Fibroblast of skin of left biceps (primary cell): ENCODE data around the gene SFMBT1.
A peak's percentile ranks its signal among the peaks of the same experiment; 100 is the strongest.

Source experiments
- DNase-seq, 2 experiments: peaks; one replicate each; pipeline ENCODE4 v3.0.0-alpha.2; 2013; ENCODE audit warnings: low read depth in 2 of 2

The SFMBT1 gene

GRCh38 chr3:52998771-52999513, 46.9 kb downstream of the SFMBT1 start:
- no peak for DNase-seq

DNA sequence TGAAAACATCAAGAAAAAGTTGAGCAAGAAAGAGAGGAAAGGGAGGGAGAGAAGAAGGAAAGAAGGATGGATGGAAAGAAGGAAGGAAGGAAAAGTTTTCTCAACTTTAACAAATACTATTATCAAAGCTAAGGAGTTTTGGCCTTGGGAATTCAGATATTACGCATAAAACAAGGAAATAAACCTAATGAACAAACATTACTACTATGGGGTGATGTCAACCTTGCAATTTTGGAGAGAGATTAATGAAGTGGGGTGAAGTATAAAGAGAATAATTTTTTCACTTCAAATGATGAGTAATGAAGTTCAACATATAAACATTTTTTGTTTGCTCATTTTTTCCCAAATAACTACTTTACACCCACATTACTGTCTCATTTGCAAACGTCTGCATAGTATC, 55.2 kb downstream of the SFMBT1 start:
- DNase-seq: no peak

DNA sequence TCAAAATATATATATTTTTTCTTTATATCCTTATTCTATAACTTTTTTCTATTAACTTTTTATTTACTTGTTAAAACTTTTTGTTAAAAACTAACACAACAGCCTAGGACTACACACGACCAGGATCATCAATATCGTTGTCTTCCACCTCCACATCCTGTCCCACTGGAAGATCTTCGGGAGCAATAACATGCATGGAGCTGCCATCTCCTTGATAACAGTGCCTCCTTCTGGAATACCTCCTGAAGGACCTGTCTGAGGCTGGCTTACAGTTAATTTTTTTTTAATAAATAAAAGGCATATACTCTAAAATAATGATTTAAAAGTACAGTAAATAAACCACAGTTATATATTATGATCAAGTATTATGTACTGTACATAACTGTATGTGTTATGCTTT, 58.9 kb downstream of the SFMBT1 start:
- DNase-seq: no peak

DNA sequence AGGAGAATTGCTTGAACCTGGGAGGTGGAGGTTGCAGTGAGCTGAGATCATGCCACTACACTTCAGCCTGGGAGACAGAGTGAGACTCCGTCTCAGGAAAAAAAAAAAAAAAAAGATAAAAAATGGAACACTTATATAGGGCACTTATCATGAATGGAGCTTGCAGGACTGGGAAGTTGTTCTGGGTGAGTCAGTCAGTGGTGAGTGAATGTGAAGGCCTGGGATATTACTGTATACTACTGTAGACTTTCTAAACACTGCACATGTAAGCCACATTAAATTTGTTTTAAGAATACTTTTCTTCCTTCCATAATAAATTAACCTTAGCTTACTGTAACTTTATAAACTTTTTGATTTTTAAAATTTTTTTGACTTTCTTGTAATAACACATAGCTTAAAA, 59.8 kb downstream of the SFMBT1 start:
- no peak for DNase-seq

DNA sequence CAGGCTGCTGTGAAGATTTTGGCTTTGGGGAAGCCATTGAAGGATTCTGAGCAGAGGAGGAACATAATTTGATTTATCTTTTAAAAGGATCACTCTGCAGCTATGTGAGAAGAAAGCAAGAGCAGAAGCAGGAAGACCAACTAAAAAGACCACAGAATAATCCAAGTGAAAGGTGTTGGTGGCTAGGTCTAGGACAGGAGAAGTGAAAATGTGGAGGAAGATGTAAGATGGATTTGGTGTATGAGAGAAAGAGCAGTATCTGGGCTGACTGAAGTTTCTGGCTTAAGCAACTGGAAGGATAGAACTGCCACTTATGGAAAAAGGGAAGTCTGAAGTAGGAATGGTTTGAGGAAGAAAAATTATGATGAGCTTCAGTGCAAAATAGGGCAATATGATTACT, 62.0 kb downstream of the SFMBT1 start:
- no peak for DNase-seq

DNA sequence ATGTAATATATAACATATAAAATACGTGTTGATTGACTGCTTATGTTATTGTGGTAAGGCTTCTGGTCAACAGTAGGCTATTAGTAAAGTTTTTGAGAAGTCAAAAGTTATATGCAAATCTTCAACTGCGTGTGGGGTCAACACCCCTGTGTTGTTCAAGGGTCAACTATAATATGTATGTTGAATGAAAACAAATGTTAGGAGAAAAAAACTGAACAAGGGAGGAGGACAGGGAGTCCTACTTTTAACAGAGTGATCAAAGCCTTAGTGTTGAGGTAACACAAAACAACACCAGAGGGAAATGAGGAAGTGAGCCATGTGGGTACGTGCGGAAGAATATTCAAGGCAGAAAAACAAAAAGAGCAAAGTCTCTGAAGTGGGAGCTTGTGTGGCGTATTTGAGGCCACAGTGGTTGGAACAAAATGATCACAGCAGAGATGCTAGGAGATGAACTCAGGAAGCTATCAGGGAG, 62.5 kb downstream of the SFMBT1 start:
- DNase-seq: no peak

DNA sequence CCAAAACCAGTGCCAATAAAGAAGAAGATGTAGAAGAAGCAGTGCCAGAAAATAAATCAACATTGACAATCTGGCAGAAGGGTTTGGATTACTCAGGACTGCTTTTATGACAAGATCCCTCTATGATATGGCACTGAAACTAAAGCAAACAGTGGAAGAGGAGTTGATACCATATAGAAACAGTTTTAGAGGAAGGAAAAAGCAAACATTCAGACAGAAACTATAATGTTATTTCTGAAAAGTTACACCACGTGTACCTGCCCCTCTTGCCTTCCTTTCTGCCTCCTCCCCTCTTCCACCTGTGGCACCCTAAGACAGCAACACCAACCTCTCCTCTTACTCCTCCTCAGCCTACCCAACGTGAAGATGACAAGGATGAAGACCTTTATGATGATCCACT, 63.0 kb downstream of the SFMBT1 start:
- DNase-seq: no peak

GRCh38 chr3:52979190-52979983, 66.5 kb downstream of the SFMBT1 start:
- DNase-seq: no peak

- DNase-seq: no peak
These were observed 67.6 kb downstream of the SFMBT1 start for GRCh38 chr3:52978109-52978754.

GRCh38 chr3:52973806-52974205, 72.1 kb downstream of the SFMBT1 start:
- no peak for DNase-seq

GRCh38 chr3:52971895-52972294, 74.0 kb downstream of the SFMBT1 start:
- no peak for DNase-seq

DNA sequence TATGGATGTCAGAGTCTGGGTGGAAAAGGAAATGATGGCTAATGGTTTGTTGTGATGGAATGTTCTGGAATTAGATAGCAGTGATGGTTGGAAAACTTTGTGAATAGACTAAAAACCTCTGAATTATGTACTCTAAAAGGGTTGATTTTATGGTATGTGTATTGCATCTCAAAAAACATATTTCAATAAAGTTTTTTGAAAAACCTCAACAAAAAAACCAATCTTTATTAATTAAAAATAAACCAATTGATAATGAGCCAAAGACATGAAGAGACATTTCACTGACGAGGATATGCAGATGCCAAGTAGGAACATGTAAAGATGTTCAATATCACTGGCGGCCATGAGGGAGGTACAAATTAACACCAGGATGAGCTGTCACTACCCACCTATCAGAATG, 78.5 kb downstream of the SFMBT1 start:
- no peak for DNase-seq

DNA sequence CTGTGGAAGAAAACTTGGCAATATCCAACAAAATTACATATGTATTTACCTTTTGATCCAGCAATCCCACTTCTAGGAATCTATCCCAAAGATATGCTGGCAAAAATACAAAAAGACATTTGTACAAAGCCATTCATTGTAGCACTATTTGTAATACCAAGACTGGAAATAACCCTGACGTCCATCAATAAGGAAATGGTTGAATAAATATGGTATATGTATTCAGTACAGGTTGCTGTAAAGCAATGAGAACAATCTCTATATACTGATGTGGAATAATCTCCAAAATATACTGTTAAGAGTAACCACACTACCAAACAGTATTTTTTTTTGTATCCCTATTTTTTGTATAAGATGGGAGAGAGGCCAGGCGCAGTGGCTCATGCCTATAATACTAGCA, 83.7 kb downstream of the SFMBT1 start:
- DNase-seq: no peak

- DNase-seq: no peak
These were observed 86.1 kb downstream of the SFMBT1 start for GRCh38 chr3:52959773-52960172.

- no peak for DNase-seq
These were observed 106.3 kb downstream of the SFMBT1 start for GRCh38 chr3:52939600-52939999.

- DNase-seq: peak; percentile 4 to 11
These were observed 111.0 kb downstream of the SFMBT1 start for GRCh38 chr3:52934630-52935530.

GRCh38 chr3:52931889-52932288, 114.0 kb downstream of the SFMBT1 start:
- no peak for DNase-seq

- DNase-seq: no peak
These were observed 114.5 kb downstream of the SFMBT1 start for GRCh38 chr3:52931328-52931727.

GRCh38 chr3:52930748-52931147, 115.1 kb downstream of the SFMBT1 start:
- DNase-seq: no peak

DNA sequence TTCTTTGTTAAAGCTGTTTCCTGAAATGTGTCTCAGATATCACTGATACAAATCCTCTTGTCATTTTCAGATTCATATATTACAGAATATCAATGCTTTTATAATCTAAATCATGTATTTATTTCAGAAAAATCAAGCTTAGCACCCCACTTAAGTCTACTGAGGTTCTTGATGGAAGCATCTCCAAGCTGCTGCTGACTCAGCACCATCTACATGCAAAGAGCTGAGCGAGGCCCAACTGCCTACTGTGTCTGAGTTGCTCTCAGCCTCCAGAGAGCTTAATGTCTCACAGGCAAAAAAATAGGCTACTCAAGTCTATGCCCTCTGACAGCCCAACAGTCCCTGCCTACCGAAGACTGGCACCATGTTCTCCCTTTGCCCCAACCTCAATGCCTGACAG, 119.3 kb downstream of the SFMBT1 start:
- no peak for DNase-seq
